ENCODE data around the gene PACSIN3.

- TF ChIP-seq CTCF (IDR thresholded peaks at IDR 0.05) (no peak), POLR2A (IDR thresholded peaks at IDR 0.05) (no peak)
Observed at GRCh38 chr11:47222696-47223095, 36.5 kb upstream of the PACSIN3 start.
